ENCODE results near the gene FOXA3. TPM values are rescaled to one million over a fixed set of nuclear protein-coding genes. Genes with fewer than 3 reads are reported as not detected.

FOXA3 gene
- total and polyA plus RNA-seq, 7 donors: 0.49 to 72.8 (median 42.6) TPM; not detected in 3

GRCh38 chr19:45906221-45906620 is 42.1 kb downstream of the FOXA3 start:
- H3K27me3 ChIP-seq: peaks cover 0 to 5% (median 0%) of the 10 kb centered on the region in 3 donors
- H3K4me3 ChIP-seq: no peak overlapping the region
- peaks cover 0 to 13% (median 12%) of the 10 kb centered on the region in 4 donors for H3K4me1 ChIP-seq
- no peak for DNase-seq
- H3K27ac ChIP-seq: no peak overlapping the region
- 88 to 92% methylated on average over 3 of the region's 3 CpGs for WGBS, 2 donors
- TF ChIP-seq EP300 (IDR thresholded peaks at IDR 0.05) (no peak), CTCF (IDR thresholded peaks at IDR 0.05) (no peak), POLR2A (IDR thresholded peaks at IDR 0.05) (no peak), POLR2AphosphoS5 (IDR thresholded peaks at IDR 0.05) (no peak)
- no peaks in the 10 kb centered on the region for H3K36me3 ChIP-seq
- intact Hi-C loops (cut with DNase I): no loop called here
- H3K9me3 ChIP-seq: no peaks in the 10 kb centered on the region

GRCh38 chr19:45908956-45909355 is 44.8 kb downstream of the FOXA3 start:
- no peak for DNase-seq
- Histone ChIP-seq H3K27ac (no peak overlapping the region), H3K4me3 (no peak overlapping the region), H3K27me3 (peaks cover 0 to 30% (median 13%) of the 10 kb centered on the region in 3 donors), H3K4me1 (no peaks in the 10 kb centered on the region), H3K36me3 (no peaks in the 10 kb centered on the region), H3K9me3 (no peaks in the 10 kb centered on the region)
- TF ChIP-seq CTCF (IDR thresholded peaks at IDR 0.05): no peak
- no peak for TF ChIP-seq POLR2AphosphoS5 (IDR thresholded peaks at IDR 0.05)
- TF ChIP-seq POLR2A (IDR thresholded peaks at IDR 0.05): no peak
- no peak for TF ChIP-seq EP300 (IDR thresholded peaks at IDR 0.05)
- 80 to 82% methylated on average over 5 of the region's 5 CpGs for WGBS, 2 donors
- intact Hi-C loops (cut with DNase I): no loop called here

- no peak for TF ChIP-seq CTCF (IDR thresholded peaks at IDR 0.05)
- no peak for TF ChIP-seq POLR2A (IDR thresholded peaks at IDR 0.05)
- TF ChIP-seq EP300 (IDR thresholded peaks at IDR 0.05): no peak
- no peak for TF ChIP-seq POLR2AphosphoS5 (IDR thresholded peaks at IDR 0.05)
- Histone ChIP-seq H3K9me3 (no peaks in the 10 kb centered on the region), H3K4me3 (no peak overlapping the region), H3K4me1 (no peaks in the 10 kb centered on the region), H3K27ac (no peak overlapping the region), H3K27me3 (peaks cover 0 to 43% (median 21%) of the 10 kb centered on the region in 3 donors), H3K36me3 (no peaks in the 10 kb centered on the region)
- intact Hi-C loops (cut with DNase I): no loop called here
- 58 to 73% methylated on average over 8 of the region's 8 CpGs for WGBS, 2 donors
- no peak for DNase-seq
Observed at GRCh38 chr19:45911291-45911690, 47.2 kb downstream of the FOXA3 start.

- intact Hi-C loops (cut with DNase I): no loop called here
- 65 to 66% methylated on average over 44 of the region's 44 CpGs for WGBS, 2 donors
- Histone ChIP-seq H3K27ac (no peak within 1 kb of the TSS), H3K27me3 (peaks cover 0 to 51% (median 21%) of the 10 kb centered on the region in 3 donors), H3K36me3 (no peaks in the 10 kb centered on the region), H3K4me3 (no peak within 1 kb of the TSS), H3K4me1 (no peaks in the 10 kb centered on the region), H3K9me3 (no peaks in the 10 kb centered on the region)
- no peak for TF ChIP-seq EP300 (IDR thresholded peaks at IDR 0.05)
- TF ChIP-seq POLR2A (IDR thresholded peaks at IDR 0.05): no peak
- TF ChIP-seq POLR2AphosphoS5 (IDR thresholded peaks at IDR 0.05): no peak
- TF ChIP-seq CTCF (IDR thresholded peaks at IDR 0.05): no peak
- DNase-seq: no peak
Observed at GRCh38 chr19:45913874-45914830, 50.0 kb downstream of the FOXA3 start, which contains the start of gene NANOS2. NANOS2 (minus strand) TSS chr19:45914778; CDS start chr19:45914693, 85 bp downstream.
